Measurements from ENCODE around the gene ZNF780A. TPM values are rescaled to one million over a fixed set of nuclear protein-coding genes. Genes with fewer than 3 reads are reported as not detected.

The ZNF780A gene
- polyA plus RNA-seq, 2 of the 4 experiments (the other 2 are of a cell fraction), result 37.9 to 48.1 TPM

- no peak for TF ChIP-seq PHF8 (IDR thresholded peaks at IDR 0.05; ENCODE audit: borderline replicate concordance, low read depth)
- TF ChIP-seq HEYL (CRISPR knock-in tag; IDR thresholded peaks at IDR 0.05), result no peak
- TF ChIP-seq ZSCAN20 (CRISPR knock-in tag; IDR thresholded peaks at IDR 0.05), result no peak
- TF ChIP-seq NR3C1 (IDR thresholded peaks at IDR 0.05), result no peak
- peak; percentile 88 for TF ChIP-seq MAFK (IDR thresholded peaks at IDR 0.05; ENCODE audit: partially characterized antibody)
- no peak for TF ChIP-seq BCL3 (IDR thresholded peaks at IDR 0.05)
- WGBS (ENCODE audit: missing lambda C conversion rate), result 2% methylated on average over 1 of the region's 1 CpG
- FAIRE-seq, result no peak
- CTCF ChIA-PET, result interaction anchor here (1.9 kb wide), 1 partner anchor 35 kb away, joined by 5 read pairs; no protein-coding TSS in a partner anchor
- no peak overlapping the region for H3K4me2 ChIP-seq
- no peaks in the 10 kb centered on the region for H3K9me3 ChIP-seq
- H3K4me1 ChIP-seq, result no peaks in the 10 kb centered on the region
- no peak overlapping the region for H3K27ac ChIP-seq
- POLR2A ChIA-PET, result interaction anchor here (0.6 kb wide), 1 partner anchor 87 kb away, joined by 3 read pairs; no protein-coding TSS in a partner anchor
- no peak overlapping the region for H3K4me3 ChIP-seq
- no peak for ATAC-seq
- no peak for DNase-seq (ENCODE audit: low read depth in 1 of 2, low spot score in 1 of 2)
Observed at GRCh38 chr19:40104754-40105153, 14.0 kb upstream of the ZNF780A start.

GRCh38 chr19:40103600-40103999, 12.9 kb upstream of the ZNF780A start:
- 55% methylated on average over 4 of the region's 4 CpGs for WGBS (ENCODE audit: missing lambda C conversion rate)

GRCh38 chr19:40101813-40102212, 11.1 kb upstream of the ZNF780A start:
- Histone ChIP-seq H3K27ac (no peak overlapping the region), H3K9me3 (no peaks in the 10 kb centered on the region), H3K4me1 (no peaks in the 10 kb centered on the region), H3K4me3 (no peak overlapping the region), H3K4me2 (no peak overlapping the region)
- POLR2A ChIA-PET, result no interaction called here
- WGBS (ENCODE audit: missing lambda C conversion rate), result 23% methylated on average over 1 of the region's 1 CpG
- DNase-seq (ENCODE audit: low read depth in 1 of 2, low spot score in 1 of 2), result no peak
- CTCF ChIA-PET, result interaction anchor here (1.4 kb wide), 1 partner anchor 38 kb away, joined by 5 read pairs; no protein-coding TSS in a partner anchor
- FAIRE-seq, result no peak
- ATAC-seq, result no peak
- TF ChIP-seq NFE2L2 (conservative IDR thresholded peaks at IDR 0.05; ENCODE audit: low read length), result no peak
- TF ChIP-seq POLR2AphosphoS2 (conservative IDR thresholded peaks at IDR 0.05; ENCODE audit: low read length), result no peak
- TF ChIP-seq BHLHE40 (IDR thresholded peaks at IDR 0.05; ENCODE audit: low read depth, low read length), result no peak
- TF ChIP-seq RFX5 (IDR thresholded peaks at IDR 0.05), result no peak
- TF ChIP-seq KDM5A (IDR thresholded peaks at IDR 0.05), result no peak
- no peak for TF ChIP-seq SMC3 (IDR thresholded peaks at IDR 0.05)
- TF ChIP-seq E2F6 (IDR thresholded peaks at IDR 0.05; ENCODE audit: borderline replicate concordance, low read depth), result no peak
- no peak for TF ChIP-seq ESRRA (IDR thresholded peaks at IDR 0.05; ENCODE audit: borderline replicate concordance, low read length)
- no peak for TF ChIP-seq HEYL (CRISPR knock-in tag; IDR thresholded peaks at IDR 0.05)

More at GRCh38 chr19:40103600-40103999, 12.9 kb upstream of the ZNF780A start:
- no peak for ATAC-seq
- ChIA-PET CTCF (interaction anchor here (0.6 to 1.0 kb wide), 6 partner anchors 10 to 409 kb away, joined by 3 to 4 read pairs (median 3); no protein-coding TSS in a partner anchor), POLR2A (interaction anchor here (0.7 kb wide), 1 partner anchor 19 kb away, joined by 4 read pairs; no protein-coding TSS in a partner anchor)
- no peak for FAIRE-seq
- H3K4me3 ChIP-seq, result no peak overlapping the region
- no peaks in the 10 kb centered on the region for H3K4me1 ChIP-seq
- no peak for DNase-seq (ENCODE audit: low read depth in 1 of 2, low spot score in 1 of 2)
- H3K27ac ChIP-seq, result no peak overlapping the region
- H3K9me3 ChIP-seq, result no peaks in the 10 kb centered on the region
- TF ChIP-seq ZC3H11A (IDR thresholded peaks at IDR 0.05) (peak; percentile 99), RAD21 (conservative IDR thresholded peaks at IDR 0.05 in 1 of 2, IDR thresholded peaks at IDR 0.05 in 1 of 2) (no peak)
- no peak overlapping the region for H3K4me2 ChIP-seq

GRCh38 chr19:40093416-40093815, 2.7 kb upstream of the ZNF780A start:
- FAIRE-seq (no peak), ATAC-seq (no peak), DNase-seq (ENCODE audit: low read depth in 1 of 2, low spot score in 1 of 2) (no peak)
- Histone ChIP-seq H3K9me3 (peaks cover 9% of the 10 kb centered on the region), H3K4me1 (peaks cover 6% of the 10 kb centered on the region; the same call in 2 of the 3 replicates), H3K4me2 (no peak overlapping the region), H3K27ac (no peak overlapping the region), H3K4me3 (no peak overlapping the region)
- ChIA-PET CTCF (interaction anchor here (0.6 to 7.1 kb wide), 6 partner anchors 10 to 674 kb away, joined by 3 to 38 read pairs (median 5); partner anchors contain the start of gene PSMC4), POLR2A (interaction anchor here (0.6 kb wide), 1 partner anchor 29 kb away, joined by 4 read pairs; no protein-coding TSS in a partner anchor)
- WGBS (ENCODE audit: missing lambda C conversion rate), result 56% methylated on average over 1 of the region's 1 CpG
- TF ChIP-seq TP53 (CRISPR knock-in tag; IDR thresholded peaks at IDR 0.05) (no peak), RNF2 (IDR thresholded peaks at IDR 0.05; ENCODE audit: borderline replicate concordance, low read depth) (no peak), MAX (IDR thresholded peaks at IDR 0.05) (no peak), ELK1 (IDR thresholded peaks at IDR 0.05; ENCODE audit: low read depth, low read length) (no peak), HEYL (CRISPR knock-in tag; IDR thresholded peaks at IDR 0.05) (no peak), CBX8 (IDR thresholded peaks at IDR 0.05) (no peak), RAD21 (conservative IDR thresholded peaks at IDR 0.05 in 1 of 2, IDR thresholded peaks at IDR 0.05 in 1 of 2) (no peak), FOSB (CRISPR knock-in tag; IDR thresholded peaks at IDR 0.05) (no peak), RFX5 (IDR thresholded peaks at IDR 0.05) (no peak), PHF8 (IDR thresholded peaks at IDR 0.05; ENCODE audit: borderline replicate concordance, low read depth) (no peak), POLR2AphosphoS2 (conservative IDR thresholded peaks at IDR 0.05; ENCODE audit: low read length) (no peak), NPAS2 (CRISPR knock-in tag; IDR thresholded peaks at IDR 0.05; ENCODE audit: borderline replicate concordance) (no peak), HOXB13 (CRISPR knock-in tag; IDR thresholded peaks at IDR 0.05; ENCODE audit: low read depth) (no peak), ESRRA (IDR thresholded peaks at IDR 0.05; ENCODE audit: borderline replicate concordance, low read length) (no peak)

All from A549 (cell line).